NOMO-1 treated with DMSO at 0.1 percent for 48 hours (cell line): ENCODE measurements around the gene AMBRA1.

Experiments used
- DNase-seq: peaks from one replicate; lab custom pipeline; 2025; ENCODE audit not compliant: unreplicated experiment; lab: John Stamatoyannopoulos, UW

AMBRA1 gene

GRCh38 chr11:46593550-46594373 is at the start of gene AMBRA1:
TSS of gene AMBRA1 (minus strand) at chr11:46594023. CDS start at chr11:46548380, 45,643 bp downstream.
- DNase-seq = peak; percentile 93

GRCh38 chr11:46643531-46643930 is 49.7 kb upstream of the AMBRA1 start:
- DNase-seq = no peak

GRCh38 chr11:46642627-46643335 is 49.0 kb upstream of the AMBRA1 start:
- DNase-seq = no peak

- no peak for DNase-seq
Measured at GRCh38 chr11:46641639-46642038, 47.8 kb upstream of the AMBRA1 start.

- no peak for DNase-seq
Measured at GRCh38 chr11:46640036-46640788, 46.4 kb upstream of the AMBRA1 start.

GRCh38 chr11:46639197-46639839 is 45.5 kb upstream of the AMBRA1 start:
- DNase-seq = no peak

GRCh38 chr11:46637546-46637945 is 43.7 kb upstream of the AMBRA1 start:
- no peak for DNase-seq

GRCh38 chr11:46635557-46636139 is 41.8 kb upstream of the AMBRA1 start:
- DNase-seq = no peak

GRCh38 chr11:46633291-46634217 is 39.7 kb upstream of the AMBRA1 start:
- DNase-seq = no peak

GRCh38 chr11:46632502-46632901 is 38.7 kb upstream of the AMBRA1 start:
- no peak for DNase-seq

- no peak for DNase-seq
Measured at GRCh38 chr11:46631676-46632075, 37.9 kb upstream of the AMBRA1 start.

- DNase-seq = no peak
Measured at GRCh38 chr11:46630237-46630636, 36.4 kb upstream of the AMBRA1 start.

- no peak for DNase-seq
Measured at GRCh38 chr11:46628961-46629360, 35.1 kb upstream of the AMBRA1 start.

GRCh38 chr11:46625406-46625805 is 31.6 kb upstream of the AMBRA1 start:
- DNase-seq = no peak

GRCh38 chr11:46618837-46619236 is 25.0 kb upstream of the AMBRA1 start:
- DNase-seq = no peak

GRCh38 chr11:46617972-46618314 is 24.1 kb upstream of the AMBRA1 start:
- DNase-seq = no peak

GRCh38 chr11:46617134-46617971 is 23.5 kb upstream of the AMBRA1 start, which contains the start of the genes ATG13 and HARBI1:
TSS of gene ATG13 (plus strand) at chr11:46617553. CDS start at chr11:46644292, 26,739 bp downstream.
TSS of gene HARBI1 (minus strand) at chr11:46617227. CDS start at chr11:46616237, 990 bp downstream.
- peak; percentile 83 for DNase-seq

- DNase-seq = peak; percentile 22
Measured at GRCh38 chr11:46616551-46617133, 22.8 kb upstream of the AMBRA1 start.
